IPS-NIHi7 (cell line): ENCODE data around the gene USP17L19.
"Not testable (repeated sequence)": the region's sequence is repeated elsewhere in the genome, so short reads cannot be mapped to it uniquely, and the experiment has no call there.

Experiments used
- DNase-seq: peaks from one replicate; pipeline ENCODE4 v3.0.0; 2012; ENCODE audit warnings: mixed read lengths; ENCODE audit errors: extremely low spot score

Gene USP17L19, protein sequence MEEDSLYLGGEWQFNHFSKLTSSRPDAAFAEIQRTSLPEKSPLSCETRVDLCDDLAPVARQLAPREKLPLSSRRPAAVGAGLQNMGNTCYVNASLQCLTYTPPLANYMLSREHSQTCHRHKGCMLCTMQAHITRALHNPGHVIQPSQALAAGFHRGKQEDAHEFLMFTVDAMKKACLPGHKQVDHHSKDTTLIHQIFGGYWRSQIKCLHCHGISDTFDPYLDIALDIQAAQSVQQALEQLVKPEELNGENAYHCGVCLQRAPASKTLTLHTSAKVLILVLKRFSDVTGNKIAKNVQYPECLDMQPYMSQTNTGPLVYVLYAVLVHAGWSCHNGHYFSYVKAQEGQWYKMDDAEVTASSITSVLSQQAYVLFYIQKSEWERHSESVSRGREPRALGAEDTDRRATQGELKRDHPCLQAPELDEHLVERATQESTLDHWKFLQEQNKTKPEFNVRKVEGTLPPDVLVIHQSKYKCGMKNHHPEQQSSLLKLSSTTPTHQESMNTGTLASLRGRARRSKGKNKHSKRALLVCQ

DNA sequence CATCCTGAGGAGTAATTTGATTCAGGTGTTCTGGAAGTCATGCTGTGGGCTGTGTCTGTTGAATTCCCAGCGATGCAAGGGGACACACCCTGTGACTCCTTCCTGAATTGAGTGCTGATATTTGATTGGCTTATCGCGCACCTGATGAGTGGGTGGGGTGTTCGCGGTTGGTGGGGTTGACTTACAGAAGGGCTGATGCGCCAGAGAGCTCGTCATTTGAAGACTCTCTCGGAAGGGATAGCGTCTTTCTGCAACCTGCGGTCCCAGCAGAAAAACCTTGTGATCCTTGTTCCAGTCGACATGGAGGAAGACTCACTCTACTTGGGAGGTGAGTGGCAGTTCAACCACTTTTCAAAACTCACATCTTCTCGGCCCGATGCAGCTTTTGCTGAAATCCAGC lies at the start of gene USP17L19:
TSS of gene USP17L19 (plus strand) at position 301 of the 400 bp plus-strand sequence. CDS start at position 301, 0 bp downstream.
- DNase-seq: not testable (repeated sequence)

DNA sequence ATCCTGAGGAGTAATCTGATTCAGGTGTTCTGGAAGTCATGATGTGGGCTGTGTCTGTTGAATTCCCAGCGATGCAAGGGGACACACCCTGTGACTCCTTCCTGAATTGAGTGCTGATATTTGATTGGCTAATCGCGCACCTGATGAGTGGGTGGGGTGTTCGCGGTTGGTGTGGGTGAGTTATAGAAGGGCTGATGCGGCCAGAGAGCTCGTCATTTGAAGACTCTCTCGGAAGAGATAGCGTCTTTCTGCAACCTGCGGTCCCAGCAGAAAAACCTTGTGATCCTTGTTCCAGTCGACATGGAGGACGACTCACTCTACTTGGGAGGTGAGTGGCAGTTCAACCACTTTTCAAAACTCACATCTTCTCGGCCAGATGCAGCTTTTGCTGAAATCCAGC lies 42.8 kb upstream of the USP17L19 start, which contains the start of gene USP17L10:
TSS of gene USP17L10 (plus strand) at position 301 of the 400 bp plus-strand sequence. CDS start at position 301, 0 bp downstream.
- not testable (repeated sequence) for DNase-seq

DNA sequence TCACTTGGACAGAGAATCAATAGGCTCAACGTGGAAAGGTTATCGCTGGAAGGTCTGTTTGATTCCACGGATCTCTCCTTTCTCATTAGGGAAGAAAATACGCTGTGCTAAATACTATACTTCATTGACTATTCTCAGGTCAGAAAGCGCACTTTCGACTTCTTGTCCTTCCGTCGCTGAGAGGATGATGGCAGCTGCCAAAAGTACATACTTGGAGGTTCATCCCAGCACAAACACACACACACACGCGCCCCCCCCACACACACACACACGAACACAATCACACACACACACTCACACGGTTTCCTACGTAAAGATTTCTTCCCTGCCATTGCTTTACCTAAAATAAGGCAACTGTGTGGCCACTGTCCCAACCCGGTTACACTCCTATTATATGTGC lies 38.5 kb upstream of the USP17L19 start:
- not testable (repeated sequence) for DNase-seq

DNA sequence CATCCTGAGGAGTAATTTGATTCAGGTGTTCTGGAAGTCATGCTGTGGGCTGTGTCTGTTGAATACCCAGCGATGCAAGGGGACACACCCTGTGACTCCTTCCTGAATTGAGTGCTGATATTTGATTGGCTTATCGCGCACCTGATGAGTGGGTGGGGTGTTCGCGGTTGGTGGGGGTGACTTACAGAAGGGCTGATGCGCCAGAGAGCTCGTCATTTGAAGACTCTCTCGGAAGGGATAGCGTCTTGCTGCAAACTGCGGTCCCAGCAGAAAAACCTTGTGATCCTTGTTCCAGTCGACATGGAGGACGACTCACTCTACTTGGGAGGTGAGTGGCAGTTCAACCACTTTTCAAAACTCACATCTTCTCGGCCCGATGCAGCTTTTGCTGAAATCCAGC lies 38.1 kb upstream of the USP17L19 start, which contains the start of gene USP17L11:
TSS of gene USP17L11 (plus strand) at position 301 of the 400 bp plus-strand sequence. CDS start at position 301, 0 bp downstream.
- not testable (repeated sequence) for DNase-seq

DNA sequence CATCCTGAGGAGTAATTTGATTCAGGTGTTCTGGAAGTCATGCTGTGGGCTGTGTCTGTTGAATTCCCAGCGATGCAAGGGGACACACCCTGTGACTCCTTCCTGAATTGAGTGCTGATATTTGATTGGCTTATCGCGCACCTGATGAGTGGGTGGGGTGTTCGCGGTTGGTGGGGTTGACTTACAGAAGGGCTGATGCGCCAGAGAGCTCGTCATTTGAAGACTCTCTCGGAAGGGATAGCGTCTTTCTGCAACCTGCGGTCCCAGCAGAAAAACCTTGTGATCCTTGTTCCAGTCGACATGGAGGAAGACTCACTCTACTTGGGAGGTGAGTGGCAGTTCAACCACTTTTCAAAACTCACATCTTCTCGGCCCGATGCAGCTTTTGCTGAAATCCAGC lies 33.3 kb upstream of the USP17L19 start, which contains the start of gene USP17L12:
TSS of gene USP17L12 (plus strand) at position 301 of the 400 bp plus-strand sequence. CDS start at position 301, 0 bp downstream.
- not testable (repeated sequence) for DNase-seq

DNA sequence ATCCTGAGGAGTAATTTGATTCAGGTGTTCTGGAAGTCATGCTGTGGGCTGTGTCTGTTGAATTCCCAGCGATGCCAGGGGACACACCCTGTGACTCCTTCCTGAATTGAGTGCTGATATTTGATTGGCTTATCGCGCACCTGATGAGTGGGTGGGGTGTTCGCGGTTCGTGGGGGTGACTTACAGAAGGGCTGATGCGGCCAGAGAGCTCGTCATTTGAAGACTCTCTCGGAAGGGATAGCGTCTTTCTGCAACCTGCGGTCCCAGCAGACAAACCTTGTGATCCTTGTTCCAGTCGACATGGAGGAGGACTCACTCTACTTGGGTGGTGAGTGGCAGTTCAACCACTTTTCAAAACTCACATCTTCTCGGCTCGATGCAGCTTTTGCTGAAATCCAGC lies 28.6 kb upstream of the USP17L19 start, which contains the start of gene USP17L13:
TSS of gene USP17L13 (plus strand) at position 301 of the 400 bp plus-strand sequence. CDS start at position 301, 0 bp downstream.
- DNase-seq: not testable (repeated sequence)

DNA sequence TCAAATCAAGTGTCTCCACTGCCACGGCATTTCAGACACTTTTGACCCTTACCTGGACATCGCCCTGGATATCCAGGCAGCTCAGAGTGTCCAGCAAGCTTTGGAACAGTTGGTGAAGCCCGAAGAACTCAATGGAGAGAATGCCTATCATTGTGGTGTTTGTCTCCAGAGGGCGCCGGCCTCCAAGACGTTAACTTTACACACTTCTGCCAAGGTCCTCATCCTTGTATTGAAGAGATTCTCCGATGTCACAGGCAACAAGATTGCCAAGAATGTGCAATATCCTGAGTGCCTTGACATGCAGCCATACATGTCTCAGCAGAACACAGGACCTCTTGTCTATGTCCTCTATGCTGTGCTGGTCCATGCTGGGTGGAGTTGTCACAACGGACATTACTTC lies 22.9 kb upstream of the USP17L19 start:
- not testable (repeated sequence) for DNase-seq

DNA sequence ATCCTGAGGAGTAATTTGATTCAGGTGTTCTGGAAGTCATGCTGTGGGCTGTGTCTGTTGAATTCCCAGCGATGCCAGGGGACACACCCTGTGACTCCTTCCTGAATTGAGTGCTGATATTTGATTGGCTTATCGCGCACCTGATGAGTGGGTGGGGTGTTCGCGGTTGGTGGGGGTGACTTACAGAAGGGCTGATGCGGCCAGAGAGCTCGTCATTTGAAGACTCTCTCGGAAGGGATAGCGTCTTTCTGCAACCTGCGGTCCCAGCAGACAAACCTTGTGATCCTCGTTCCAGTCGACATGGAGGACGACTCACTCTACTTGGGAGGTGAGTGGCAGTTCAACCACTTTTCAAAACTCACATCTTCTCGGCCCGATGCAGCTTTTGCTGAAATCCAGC lies 19.1 kb upstream of the USP17L19 start, which contains the start of gene USP17L15:
TSS of gene USP17L15 (plus strand) at position 301 of the 400 bp plus-strand sequence. CDS start at position 301, 0 bp downstream.
- DNase-seq: not testable (repeated sequence)

DNA sequence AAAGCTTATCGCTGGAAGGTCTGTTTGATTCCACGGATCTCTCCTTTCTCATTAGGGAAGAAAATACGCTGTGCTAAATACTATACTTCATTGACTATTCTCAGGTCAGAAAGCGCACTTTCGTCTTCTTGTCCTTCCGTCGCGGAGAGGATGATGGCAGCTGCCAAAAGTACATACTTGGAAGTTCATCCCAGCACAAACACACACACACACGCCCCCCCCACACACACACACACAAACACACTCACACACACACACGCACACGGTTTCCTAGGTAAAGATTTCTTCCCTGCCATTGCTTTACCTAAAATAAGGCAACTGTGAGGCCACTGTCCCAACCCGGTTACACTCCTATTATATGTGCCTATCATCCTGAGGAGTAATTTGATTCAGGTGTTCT lies 14.7 kb upstream of the USP17L19 start:
- not testable (repeated sequence) for DNase-seq

DNA sequence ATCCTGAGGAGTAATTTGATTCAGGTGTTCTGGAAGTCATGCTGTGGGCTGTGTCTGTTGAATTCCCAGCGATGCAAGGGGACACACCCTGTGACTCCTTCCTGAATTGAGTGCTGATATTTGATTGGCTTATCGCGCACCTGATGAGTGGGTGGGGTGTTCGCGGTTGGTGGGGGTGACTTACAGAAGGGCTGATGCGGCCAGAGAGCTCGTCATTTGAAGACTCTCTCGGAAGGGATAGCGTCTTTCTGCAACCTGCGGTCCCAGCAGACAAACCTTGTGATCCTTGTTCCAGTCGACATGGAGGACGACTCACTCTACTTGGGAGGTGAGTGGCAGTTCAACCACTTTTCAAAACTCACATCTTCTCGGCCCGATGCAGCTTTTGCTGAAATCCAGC lies 9.6 kb upstream of the USP17L19 start, which contains the start of gene USP17L17:
TSS of gene USP17L17 (plus strand) at position 301 of the 400 bp plus-strand sequence. CDS start at position 301, 0 bp downstream.
- not testable (repeated sequence) for DNase-seq

DNA sequence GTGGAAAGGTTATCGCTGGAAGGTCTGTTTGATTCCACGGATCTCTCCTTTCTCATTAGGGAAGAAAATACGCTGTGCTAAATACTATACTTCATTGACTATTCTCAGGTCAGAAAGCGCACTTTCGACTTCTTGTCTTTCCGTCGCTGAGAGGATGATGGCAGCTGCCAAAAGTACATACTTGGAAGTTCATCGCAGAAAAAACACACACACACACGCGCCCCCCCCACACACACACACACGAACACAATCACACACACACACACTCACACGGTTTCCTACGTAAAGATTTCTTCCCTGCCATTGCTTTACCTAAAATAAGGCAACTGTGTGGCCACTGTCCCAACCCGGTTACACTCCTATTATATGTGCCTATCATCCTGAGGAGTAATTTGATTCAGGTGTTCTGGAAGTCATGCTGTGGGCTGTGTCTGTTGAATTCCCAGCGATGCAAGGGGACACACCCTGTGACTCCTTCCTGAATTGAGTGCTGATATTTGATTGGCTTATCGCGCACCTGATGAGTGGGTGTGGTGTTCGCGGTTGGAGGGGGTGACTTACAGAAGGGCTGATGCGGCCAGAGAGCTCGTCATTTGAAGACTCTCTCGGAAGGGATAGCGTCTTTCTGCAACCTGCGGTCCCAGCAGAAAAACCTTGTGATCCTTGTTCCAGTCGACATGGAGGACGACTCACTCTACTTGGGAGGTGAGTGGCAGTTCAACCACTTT lies 5.1 kb upstream of the USP17L19 start, which contains the start of gene USP17L18:
TSS of gene USP17L18 (plus strand) at position 678 of the 728 bp plus-strand sequence. CDS start at position 678, 0 bp downstream.
- DNase-seq: not testable (repeated sequence)

DNA sequence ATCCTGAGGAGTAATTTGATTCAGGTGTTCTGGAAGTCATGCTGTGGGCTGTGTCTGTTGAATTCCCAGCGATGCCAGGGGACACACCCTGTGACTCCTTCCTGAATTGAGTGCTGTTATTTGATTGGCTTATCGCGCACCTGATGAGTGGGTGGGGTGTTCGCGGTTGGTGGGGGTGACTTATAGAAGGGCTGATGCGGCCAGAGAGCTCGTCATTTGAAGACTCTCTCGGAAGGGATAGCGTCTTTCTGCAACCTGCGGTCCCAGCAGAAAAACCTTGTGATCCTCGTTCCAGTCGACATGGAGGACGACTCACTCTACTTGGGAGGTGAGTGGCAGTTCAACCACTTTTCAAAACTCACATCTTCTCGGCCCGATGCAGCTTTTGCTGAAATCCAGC lies 4.6 kb downstream of the USP17L19 start, which contains the start of gene USP17L20:
TSS of gene USP17L20 (plus strand) at position 301 of the 400 bp plus-strand sequence. CDS start at position 301, 0 bp downstream.
- not testable (repeated sequence) for DNase-seq

DNA sequence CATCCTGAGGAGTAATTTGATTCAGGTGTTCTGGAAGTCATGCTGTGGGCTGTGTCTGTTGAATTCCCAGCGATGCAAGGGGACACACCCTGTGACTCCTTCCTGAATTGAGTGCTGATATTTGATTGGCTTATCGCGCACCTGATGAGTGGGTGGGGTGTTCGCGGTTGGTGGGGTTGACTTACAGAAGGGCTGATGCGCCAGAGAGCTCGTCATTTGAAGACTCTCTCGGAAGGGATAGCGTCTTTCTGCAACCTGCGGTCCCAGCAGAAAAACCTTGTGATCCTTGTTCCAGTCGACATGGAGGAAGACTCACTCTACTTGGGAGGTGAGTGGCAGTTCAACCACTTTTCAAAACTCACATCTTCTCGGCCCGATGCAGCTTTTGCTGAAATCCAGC lies 9.4 kb downstream of the USP17L19 start, which contains the start of gene USP17L21:
TSS of gene USP17L21 (plus strand) at position 301 of the 400 bp plus-strand sequence. CDS start at position 301, 0 bp downstream.
- not testable (repeated sequence) for DNase-seq

DNA sequence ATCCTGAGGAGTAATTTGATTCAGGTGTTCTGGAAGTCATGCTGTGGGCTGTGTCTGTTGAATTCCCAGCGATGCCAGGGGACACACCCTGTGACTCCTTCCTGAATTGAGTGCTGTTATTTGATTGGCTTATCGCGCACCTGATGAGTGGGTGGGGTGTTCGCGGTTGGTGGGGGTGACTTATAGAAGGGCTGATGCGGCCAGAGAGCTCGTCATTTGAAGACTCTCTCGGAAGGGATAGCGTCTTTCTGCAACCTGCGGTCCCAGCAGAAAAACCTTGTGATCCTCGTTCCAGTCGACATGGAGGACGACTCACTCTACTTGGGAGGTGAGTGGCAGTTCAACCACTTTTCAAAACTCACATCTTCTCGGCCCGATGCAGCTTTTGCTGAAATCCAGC lies 14.1 kb downstream of the USP17L19 start, which contains the start of gene USP17L22:
TSS of gene USP17L22 (plus strand) at position 301 of the 400 bp plus-strand sequence. CDS start at position 301, 0 bp downstream.
- not testable (repeated sequence) for DNase-seq

DNA sequence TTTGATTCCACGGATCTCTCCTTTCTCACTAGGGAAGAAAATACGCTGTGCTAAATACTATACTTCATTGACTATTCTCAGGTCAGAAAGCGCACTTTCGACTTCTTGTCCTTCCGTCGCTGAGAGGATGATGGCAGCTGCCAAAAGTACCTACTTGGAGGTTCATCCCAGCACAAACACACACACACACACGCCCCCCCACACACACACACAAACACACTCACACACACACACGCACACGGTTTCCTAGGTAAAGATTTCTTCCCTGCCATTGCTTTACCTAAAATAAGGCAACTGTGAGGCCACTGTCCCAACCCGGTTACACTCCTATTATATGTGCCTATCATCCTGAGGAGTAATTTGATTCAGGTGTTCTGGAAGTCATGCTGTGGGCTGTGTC lies 18.5 kb downstream of the USP17L19 start:
- not testable (repeated sequence) for DNase-seq
